Measurements from ENCODE around the gene ATXN1. TPM values are rescaled to one million over a fixed set of nuclear protein-coding genes. Genes with fewer than 3 reads are reported as not detected.

Gene ATXN1
- total and polyA plus RNA-seq, 7 donors: 1.3 to 50.9 (median 21.6) TPM

DNA sequence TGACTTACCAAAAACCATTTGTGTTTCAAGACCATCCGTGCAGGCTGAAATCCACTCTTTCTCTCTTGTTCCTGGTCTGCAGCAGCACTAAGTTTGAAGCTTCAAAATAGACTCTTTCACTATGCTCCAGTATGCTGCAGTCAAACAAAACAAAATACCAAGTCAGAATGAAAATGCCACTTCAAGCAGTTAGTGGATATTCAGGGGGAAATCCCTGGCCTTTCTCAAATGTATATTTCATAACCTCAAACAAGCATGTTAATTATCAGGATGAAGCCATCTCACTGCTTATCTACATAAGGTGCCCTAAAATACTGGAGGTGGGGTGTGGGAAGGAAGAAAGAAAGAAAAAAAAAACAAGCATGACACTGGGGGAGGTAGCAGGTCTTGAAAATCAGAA lies 103.5 kb downstream of the ATXN1 start:
- Histone ChIP-seq H3K36me3 (ENCODE audit: insufficient read depth in 1 of 2, low read depth in 1 of 2) (no peaks in the 10 kb centered on the region), H3K27me3 (ENCODE audit: insufficient read depth in 3 of 3, low read length in 2 of 3) (no peaks in the 10 kb centered on the region), H3K27ac (no peak overlapping the region), H3K4me1 (peaks cover 20% of the 10 kb centered on the region), H3K9me3 (peaks cover 5% of the 10 kb centered on the region), H3K4me3 (no peak overlapping the region)
- ATAC-seq (no peak), DNase-seq (no peak)
- intact Hi-C loops (cut with DNase I): no loop called here
- TF ChIP-seq, protein P1, sequence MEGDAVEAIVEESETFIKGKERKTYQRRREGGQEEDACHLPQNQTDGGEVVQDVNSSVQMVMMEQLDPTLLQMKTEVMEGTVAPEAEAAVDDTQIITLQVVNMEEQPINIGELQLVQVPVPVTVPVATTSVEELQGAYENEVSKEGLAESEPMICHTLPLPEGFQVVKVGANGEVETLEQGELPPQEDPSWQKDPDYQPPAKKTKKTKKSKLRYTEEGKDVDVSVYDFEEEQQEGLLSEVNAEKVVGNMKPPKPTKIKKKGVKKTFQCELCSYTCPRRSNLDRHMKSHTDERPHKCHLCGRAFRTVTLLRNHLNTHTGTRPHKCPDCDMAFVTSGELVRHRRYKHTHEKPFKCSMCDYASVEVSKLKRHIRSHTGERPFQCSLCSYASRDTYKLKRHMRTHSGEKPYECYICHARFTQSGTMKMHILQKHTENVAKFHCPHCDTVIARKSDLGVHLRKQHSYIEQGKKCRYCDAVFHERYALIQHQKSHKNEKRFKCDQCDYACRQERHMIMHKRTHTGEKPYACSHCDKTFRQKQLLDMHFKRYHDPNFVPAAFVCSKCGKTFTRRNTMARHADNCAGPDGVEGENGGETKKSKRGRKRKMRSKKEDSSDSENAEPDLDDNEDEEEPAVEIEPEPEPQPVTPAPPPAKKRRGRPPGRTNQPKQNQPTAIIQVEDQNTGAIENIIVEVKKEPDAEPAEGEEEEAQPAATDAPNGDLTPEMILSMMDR (IDR thresholded peaks at IDR 0.05): no peak
- WGBS, 3 donors: 75 to 89% (median 87%) methylated on average over 1 of the region's 1 CpG

DNA sequence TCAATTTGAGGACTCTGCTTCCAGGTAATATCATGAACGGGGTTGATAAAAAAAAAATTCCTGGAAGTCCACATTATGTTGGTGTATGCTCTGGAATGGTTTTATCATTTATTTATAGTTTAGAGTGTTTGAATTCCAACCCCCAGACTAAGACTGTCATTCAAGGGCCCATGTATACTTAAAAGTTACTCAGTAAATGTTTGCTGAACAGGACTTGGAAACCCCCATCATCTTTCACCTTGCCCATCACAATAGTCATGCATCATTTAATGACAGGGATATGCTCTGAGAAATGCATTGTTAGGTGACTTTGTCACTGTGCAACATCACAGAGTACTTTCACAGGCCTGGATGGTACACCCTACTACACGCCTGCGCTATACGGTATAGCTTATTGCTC lies 104.8 kb downstream of the ATXN1 start:
- H3K27ac ChIP-seq: no peak overlapping the region
- DNase-seq: no peak
- WGBS, 3 donors: 91 to 94% (median 93%) methylated on average over 4 of the region's 4 CpGs
- H3K27me3 ChIP-seq (ENCODE audit: insufficient read depth in 3 of 3, low read length in 2 of 3): no peaks in the 10 kb centered on the region
- no peak for ATAC-seq
- intact Hi-C loops (cut with DNase I): no loop called here
- no peaks in the 10 kb centered on the region for H3K9me3 ChIP-seq
- TF ChIP-seq, protein P1 (IDR thresholded peaks at IDR 0.05): no peak
- H3K4me1 ChIP-seq: peaks cover 24% of the 10 kb centered on the region
- no peak overlapping the region for H3K4me3 ChIP-seq
- no peaks in the 10 kb centered on the region for H3K36me3 ChIP-seq (ENCODE audit: insufficient read depth in 1 of 2, low read depth in 1 of 2)

DNA sequence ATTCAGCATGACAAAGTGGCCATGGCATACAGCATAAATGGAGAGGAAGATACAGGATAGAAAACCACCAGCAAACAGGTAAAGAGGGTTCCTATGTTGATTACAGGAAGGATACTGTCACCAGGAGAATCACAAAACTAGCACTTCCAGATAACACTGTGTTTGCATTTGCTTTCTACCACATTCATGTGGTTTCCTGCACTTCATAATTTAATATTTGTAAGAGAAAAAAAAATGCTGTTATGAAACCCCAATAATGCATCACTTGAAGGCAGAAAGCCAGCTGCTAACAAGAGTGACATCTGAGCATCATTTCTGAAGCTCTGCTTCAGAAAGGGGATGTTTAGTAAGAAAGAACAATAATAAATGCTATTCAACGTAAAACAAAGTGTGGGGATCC lies 106.6 kb downstream of the ATXN1 start:
- intact Hi-C loops (cut with DNase I): no loop called here
- DNase-seq (no peak), ATAC-seq (no peak)
- WGBS, 3 donors: 95 to 97% (median 95%) methylated on average over 1 of the region's 1 CpG
- TF ChIP-seq, protein P1 (IDR thresholded peaks at IDR 0.05): no peak
- no peaks in the 10 kb centered on the region for H3K27me3 ChIP-seq (ENCODE audit: insufficient read depth in 3 of 3, low read length in 2 of 3)
- H3K9me3 ChIP-seq: no peaks in the 10 kb centered on the region
- no peak overlapping the region for H3K4me3 ChIP-seq
- peaks cover 24% of the 10 kb centered on the region for H3K4me1 ChIP-seq
- H3K36me3 ChIP-seq (ENCODE audit: insufficient read depth in 1 of 2, low read depth in 1 of 2): no peaks in the 10 kb centered on the region
- H3K27ac ChIP-seq: no peak overlapping the region

DNA sequence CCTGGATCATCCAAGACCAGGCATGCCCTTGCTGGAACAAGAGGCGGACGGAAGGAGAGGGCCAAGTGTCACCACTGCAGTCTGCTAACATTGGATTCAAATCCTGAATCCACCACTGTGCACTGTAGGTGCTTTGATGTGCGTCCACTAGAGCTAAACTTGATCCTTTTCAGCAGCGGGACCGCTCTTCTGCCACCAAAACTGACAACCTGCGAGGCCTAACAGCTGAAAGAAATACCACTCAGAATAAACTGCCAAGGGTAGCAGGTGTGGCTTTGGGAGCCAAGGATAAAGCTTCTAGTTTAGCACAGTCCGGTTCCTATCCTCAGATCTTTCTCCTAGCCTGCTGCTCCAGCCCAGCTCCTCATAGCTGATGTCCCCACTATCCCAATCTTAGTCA lies 108.0 kb downstream of the ATXN1 start:
- peak; percentile 87 to 95 (median 88) for ATAC-seq
- Histone ChIP-seq H3K4me3 (no peak overlapping the region), H3K36me3 (ENCODE audit: insufficient read depth in 1 of 2, low read depth in 1 of 2) (no peaks in the 10 kb centered on the region), H3K27ac (peak overlapping the region; percentile 54), H3K9me3 (no peaks in the 10 kb centered on the region), H3K27me3 (ENCODE audit: insufficient read depth in 3 of 3, low read length in 2 of 3) (no peaks in the 10 kb centered on the region), H3K4me1 (peaks cover 19% of the 10 kb centered on the region)
- TF ChIP-seq, protein P1 (IDR thresholded peaks at IDR 0.05): no peak
- no peak for DNase-seq
- intact Hi-C loops (cut with DNase I): no loop called here
- WGBS, 3 donors: 30 to 43% (median 32%) methylated on average over 7 of the region's 7 CpGs

DNA sequence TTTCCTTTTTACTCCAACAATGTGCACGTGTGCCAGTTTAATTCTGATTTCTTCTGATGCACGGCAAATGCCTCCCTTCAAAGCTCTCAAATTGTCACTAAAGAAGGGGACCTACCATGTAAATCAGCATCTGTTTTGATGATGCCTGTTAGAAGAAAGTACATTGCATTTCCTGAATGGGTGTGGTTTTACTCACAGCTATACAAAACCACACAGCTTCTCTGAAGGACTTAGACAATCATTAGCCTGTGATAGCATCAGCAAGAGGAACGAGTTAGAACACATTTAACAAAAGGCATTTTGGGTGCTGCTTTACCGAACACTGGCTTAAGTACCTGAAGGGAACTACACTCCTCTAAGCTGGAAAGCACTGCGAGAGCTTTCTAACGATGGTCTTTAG lies 109.4 kb downstream of the ATXN1 start:
- intact Hi-C loops (cut with DNase I): no loop called here
- ATAC-seq (no peak), DNase-seq (no peak)
- no peak overlapping the region for H3K27ac ChIP-seq
- H3K4me1 ChIP-seq: peaks cover 16% of the 10 kb centered on the region
- no peaks in the 10 kb centered on the region for H3K27me3 ChIP-seq (ENCODE audit: insufficient read depth in 3 of 3, low read length in 2 of 3)
- TF ChIP-seq, protein P1 (IDR thresholded peaks at IDR 0.05): no peak
- H3K36me3 ChIP-seq (ENCODE audit: insufficient read depth in 1 of 2, low read depth in 1 of 2): no peaks in the 10 kb centered on the region
- no peaks in the 10 kb centered on the region for H3K9me3 ChIP-seq
- no peak overlapping the region for H3K4me3 ChIP-seq
- WGBS, 3 donors: 87 to 89% (median 88%) methylated on average over 6 of the region's 6 CpGs

Measured in psoas muscle (tissue), 8 donors.